ENCODE measurements around the gene ACSF2. TPM values are rescaled to one million over a fixed set of nuclear protein-coding genes. Genes with fewer than 3 reads are reported as not detected.

ACSF2 gene
- polyA plus RNA-seq, 1 of the 3 experiments (the other 2 are of a cell fraction) = 46.6 TPM

- ChIA-PET CTCF (interaction anchor here (0.7 to 9.8 kb wide), 9 partner anchors 8 to 209 kb away, joined by 3 to 183 read pairs (median 27); partner anchors contain the start of gene EPN3), POLR2A (no interaction called here)
- Histone ChIP-seq H2AFZ (ENCODE audit: low read depth) (no peak overlapping the region), H3K4me2 (no peak overlapping the region), H3K9me3 (no peaks in the 10 kb centered on the region), H3K4me1 (ENCODE audit: control insufficient read depth in 1 of 2, insufficient read depth in 2 of 2, low read depth in 1 of 2, low read length in 1 of 2) (peaks cover 10 to 17% of the 10 kb centered on the region in 2 experiments; a peak in 2 of 4 replicates), H3K27me3 (ENCODE audit: insufficient read depth) (no peaks in the 10 kb centered on the region), H3K4me3 (ENCODE audit: low read depth in 2 of 2, low read length in 1 of 2) (no peak overlapping the region), H3F3A (replicated peaks; ENCODE audit: insufficient read depth) (peaks cover 18% of the 10 kb centered on the region), H3K27ac (ENCODE audit: low read depth in 2 of 2, low read length in 1 of 2) (no peak overlapping the region), H3K36me3 (replicated peaks in 1 of 2; ENCODE audit: control insufficient read depth in 1 of 2, insufficient read depth in 2 of 2, low read length in 1 of 2) (peaks cover 23 to 51% of the 10 kb centered on the region in 2 experiments), H4K20me1 (ENCODE audit: insufficient read depth) (no peaks in the 10 kb centered on the region), H3K79me2 (ENCODE audit: insufficient read depth) (peaks cover 16% of the 10 kb centered on the region), H3K9ac (no peak overlapping the region), H3K9me2 (no peaks in the 10 kb centered on the region)
- DNase-seq = no peak
- 86% methylated on average over 2 of the region's 2 CpGs for WGBS (ENCODE audit: low lambda C conversion rate)
- TF ChIP-seq SMC3 (IDR thresholded peaks at IDR 0.05; ENCODE audit: low read depth, low read length) (no peak), JUND (IDR thresholded peaks at IDR 0.05) (no peak), IRF3 (IDR thresholded peaks at IDR 0.05; ENCODE audit: low read depth, low read length) (no peak), FOXM1 (IDR thresholded peaks at IDR 0.05; ENCODE audit: low read depth) (no peak), NRF1 (IDR thresholded peaks at IDR 0.05; ENCODE audit: low read depth, low read length) (no peak), GATA2 (CRISPR knock-in tag; IDR thresholded peaks at IDR 0.05) (no peak), USF1 (IDR thresholded peaks at IDR 0.05; ENCODE audit: borderline replicate concordance, low read depth) (no peak), TCF12 (IDR thresholded peaks at IDR 0.05) (no peak), SIN3A (IDR thresholded peaks at IDR 0.05; ENCODE audit: borderline replicate concordance, low read depth, low read length) (no peak), YY1 (IDR thresholded peaks at IDR 0.05; ENCODE audit: low read depth) (no peak), EZH2phosphoT487 (IDR thresholded peaks at IDR 0.05; ENCODE audit: borderline replicate concordance, low read depth) (no peak), RFX5 (IDR thresholded peaks at IDR 0.05; ENCODE audit: low read length) (no peak), MEF2A (IDR thresholded peaks at IDR 0.05; ENCODE audit: borderline replicate concordance, low read depth) (no peak)
- TF ChIP-seq, protein P1, sequence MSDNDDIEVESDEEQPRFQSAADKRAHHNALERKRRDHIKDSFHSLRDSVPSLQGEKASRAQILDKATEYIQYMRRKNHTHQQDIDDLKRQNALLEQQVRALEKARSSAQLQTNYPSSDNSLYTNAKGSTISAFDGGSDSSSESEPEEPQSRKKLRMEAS (IDR thresholded peaks at IDR 0.05; ENCODE audit: low read depth) = no peak
Observed at GRCh38 chr17:50480854-50481490, 55.0 kb downstream of the ACSF2 start.

DNA sequence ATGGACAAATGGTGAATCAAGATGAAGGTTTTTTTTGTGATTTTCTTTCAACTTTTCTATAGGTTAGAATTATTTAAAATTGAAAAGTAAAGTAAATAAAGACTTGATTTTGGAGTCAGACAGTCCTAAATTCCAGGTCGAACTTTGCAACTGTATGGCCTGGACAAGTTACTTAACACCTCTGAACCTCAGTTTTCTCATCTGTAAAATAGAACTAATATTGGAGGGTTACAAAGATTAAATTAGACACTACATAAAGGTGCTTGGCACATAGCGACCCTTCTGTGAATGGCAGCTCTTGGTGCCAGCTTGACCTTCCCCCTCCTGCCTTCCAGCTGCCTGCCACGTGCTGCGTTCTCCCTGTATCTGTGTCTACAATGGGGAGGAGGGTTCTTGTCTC is 55.6 kb downstream of the ACSF2 start:
- peaks cover 23 to 53% of the 10 kb centered on the region in 2 experiments for H3K36me3 ChIP-seq (replicated peaks in 1 of 2; ENCODE audit: control insufficient read depth in 1 of 2, insufficient read depth in 2 of 2, low read length in 1 of 2)
- peak overlapping the region in 1 of 2 experiments; percentile 26; a peak in 1 of 4 replicates for H3K27ac ChIP-seq (ENCODE audit: low read depth in 2 of 2, low read length in 1 of 2)
- POLR2A ChIA-PET = no interaction called here

More for the DNA sequence above, 55.6 kb downstream of the ACSF2 start:
- Histone ChIP-seq H3K4me1 (ENCODE audit: control insufficient read depth in 1 of 2, insufficient read depth in 2 of 2, low read depth in 1 of 2, low read length in 1 of 2) (peaks cover 10 to 17% of the 10 kb centered on the region in 2 experiments; a peak in 2 of 4 replicates), H3F3A (replicated peaks; ENCODE audit: insufficient read depth) (peaks cover 18% of the 10 kb centered on the region), H3K4me3 (ENCODE audit: low read depth in 2 of 2, low read length in 1 of 2) (no peak overlapping the region), H3K4me2 (no peak overlapping the region), H3K9ac (no peak overlapping the region), H3K9me3 (no peaks in the 10 kb centered on the region), H3K27me3 (ENCODE audit: insufficient read depth) (no peaks in the 10 kb centered on the region), H4K20me1 (ENCODE audit: insufficient read depth) (no peaks in the 10 kb centered on the region), H3K79me2 (ENCODE audit: insufficient read depth) (peaks cover 16% of the 10 kb centered on the region), H2AFZ (ENCODE audit: low read depth) (no peak overlapping the region), H3K9me2 (no peaks in the 10 kb centered on the region)
- TF ChIP-seq, protein P2, sequence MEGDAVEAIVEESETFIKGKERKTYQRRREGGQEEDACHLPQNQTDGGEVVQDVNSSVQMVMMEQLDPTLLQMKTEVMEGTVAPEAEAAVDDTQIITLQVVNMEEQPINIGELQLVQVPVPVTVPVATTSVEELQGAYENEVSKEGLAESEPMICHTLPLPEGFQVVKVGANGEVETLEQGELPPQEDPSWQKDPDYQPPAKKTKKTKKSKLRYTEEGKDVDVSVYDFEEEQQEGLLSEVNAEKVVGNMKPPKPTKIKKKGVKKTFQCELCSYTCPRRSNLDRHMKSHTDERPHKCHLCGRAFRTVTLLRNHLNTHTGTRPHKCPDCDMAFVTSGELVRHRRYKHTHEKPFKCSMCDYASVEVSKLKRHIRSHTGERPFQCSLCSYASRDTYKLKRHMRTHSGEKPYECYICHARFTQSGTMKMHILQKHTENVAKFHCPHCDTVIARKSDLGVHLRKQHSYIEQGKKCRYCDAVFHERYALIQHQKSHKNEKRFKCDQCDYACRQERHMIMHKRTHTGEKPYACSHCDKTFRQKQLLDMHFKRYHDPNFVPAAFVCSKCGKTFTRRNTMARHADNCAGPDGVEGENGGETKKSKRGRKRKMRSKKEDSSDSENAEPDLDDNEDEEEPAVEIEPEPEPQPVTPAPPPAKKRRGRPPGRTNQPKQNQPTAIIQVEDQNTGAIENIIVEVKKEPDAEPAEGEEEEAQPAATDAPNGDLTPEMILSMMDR (IDR thresholded peaks at IDR 0.05) = no peak
- TF ChIP-seq ZBTB33 (IDR thresholded peaks at IDR 0.05; ENCODE audit: borderline replicate concordance, low read depth) (no peak), MXI1 (IDR thresholded peaks at IDR 0.05; ENCODE audit: low read depth, low read length) (no peak), USF2 (IDR thresholded peaks at IDR 0.05; ENCODE audit: borderline replicate concordance, low read depth, low read length) (no peak)
- 82% methylated on average over 4 of the region's 4 CpGs for WGBS (ENCODE audit: low lambda C conversion rate)
- DNase-seq = no peak
- CTCF ChIA-PET = interaction anchor here (0.6 to 9.8 kb wide), 19 partner anchors 9 to 371 kb away, joined by 3 to 183 read pairs (median 6); partner anchors contain the start of genes CHAD, EME1, EPN3 and MRPL27

Data from SK-N-SH (cell line).